Activated naive CD8-positive, alpha-beta T cell treated with anti-CD3 and anti-CD28 coated beads, Interleukin-2, amount 10 ng/mL, durations not matched to agents 7 days and 5 days (primary cell): Measurements from ENCODE around the gene PEX10. TPM values are rescaled to one million over a fixed set of nuclear protein-coding genes. Genes with fewer than 3 reads are reported as not detected.

ENCODE experiments used
- ATAC-seq: fragments of 150-1000 bp; cut with Tn5 transposase; one replicate; pipeline ENCODE4 v1.10.0; 2021; ENCODE audit warnings: low read depth, moderate library complexity
- POLR2A ChIA-PET: fragments of 350-600 bp; sonication (Branson Sonifier 250); formaldehyde crosslinking; loops from one replicate; lab custom pipeline; 2021; ENCODE audit warnings: antibody characterized with exemption; lab: Charles Lee
- DNase-seq: peaks from one replicate; pipeline ENCODE4 v3.0.0; 2021
- H3K27ac Mint-ChIP-seq: one replicate; pipeline ENCODE4 v1.8.0; 2022; ENCODE audit warnings: mild to moderate bottlenecking, mixed read lengths
- H3K27me3 Mint-ChIP-seq: one replicate; pipeline ENCODE4 v1.8.0; 2022; ENCODE audit warnings: mild to moderate bottlenecking, moderate library complexity, mixed read lengths
- H3K36me3 Mint-ChIP-seq: one replicate; pipeline ENCODE4 v1.8.0; 2021; ENCODE audit warnings: mild to moderate bottlenecking, mixed read lengths
- H3K4me1 Mint-ChIP-seq: one replicate; pipeline ENCODE4 v1.8.0; 2021; ENCODE audit warnings: mixed read lengths
- H3K4me3 Mint-ChIP-seq: one replicate; pipeline ENCODE4 v1.8.0; 2022; ENCODE audit warnings: mild to moderate bottlenecking, moderate library complexity, mixed read lengths
- H3K9me3 Mint-ChIP-seq: one replicate; pipeline ENCODE4 v1.8.0; 2021; ENCODE audit warnings: mixed read lengths
- total RNA-seq, 2 experiments: library from RNA; stranded (reverse); gene quantifications; one replicate each; pipeline ENCODE4 v1.2.3, GENCODE V29; 2021

Gene PEX10
- total RNA-seq, 2 experiments from 2014 or later: 9.6 to 9.9 TPM

- peaks cover 7% of the 10 kb centered on the region for H3K36me3 Mint-ChIP-seq
- peaks cover 2% of the 10 kb centered on the region for H3K9me3 Mint-ChIP-seq
- no peak for DNase-seq
- peaks cover 3% of the 10 kb centered on the region for H3K27me3 Mint-ChIP-seq
- H3K4me3 Mint-ChIP-seq: no peak overlapping the region
- POLR2A ChIA-PET: no interaction called here
- no peak for ATAC-seq
- H3K4me1 Mint-ChIP-seq: peaks cover 3% of the 10 kb centered on the region
- H3K27ac Mint-ChIP-seq: no peak overlapping the region
Observed at GRCh38 chr1:2427976-2428375, 15.6 kb upstream of the PEX10 start.

GRCh38 chr1:2427051-2427450, 14.7 kb upstream of the PEX10 start:
- H3K36me3 Mint-ChIP-seq: peaks cover 7% of the 10 kb centered on the region
- no peak overlapping the region for H3K27ac Mint-ChIP-seq
- no peak overlapping the region for H3K4me3 Mint-ChIP-seq
- peaks cover 3% of the 10 kb centered on the region for H3K27me3 Mint-ChIP-seq
- no peak for DNase-seq
- POLR2A ChIA-PET: interaction anchor here (1.1 kb wide), 1 partner anchor 158 kb away, joined by 3 read pairs; no protein-coding TSS in a partner anchor
- ATAC-seq: no peak
- peaks cover 3% of the 10 kb centered on the region for H3K4me1 Mint-ChIP-seq
- peaks cover 3% of the 10 kb centered on the region for H3K9me3 Mint-ChIP-seq

GRCh38 chr1:2426540-2426939, 14.2 kb upstream of the PEX10 start:
- H3K4me3 Mint-ChIP-seq: no peak overlapping the region
- H3K36me3 Mint-ChIP-seq: peaks cover 7% of the 10 kb centered on the region
- peaks cover 3% of the 10 kb centered on the region for H3K27me3 Mint-ChIP-seq
- no peak for DNase-seq
- POLR2A ChIA-PET: interaction anchor here (1.1 kb wide), 1 partner anchor 159 kb away, joined by 3 read pairs; no protein-coding TSS in a partner anchor
- peaks cover 3% of the 10 kb centered on the region for H3K9me3 Mint-ChIP-seq
- H3K27ac Mint-ChIP-seq: no peak overlapping the region
- H3K4me1 Mint-ChIP-seq: peaks cover 3% of the 10 kb centered on the region
- no peak for ATAC-seq

GRCh38 chr1:2425892-2426291, 13.5 kb upstream of the PEX10 start:
- POLR2A ChIA-PET: no interaction called here
- DNase-seq (no peak), ATAC-seq (no peak)
- peaks cover 7% of the 10 kb centered on the region for H3K36me3 Mint-ChIP-seq
- H3K27me3 Mint-ChIP-seq: peaks cover 3% of the 10 kb centered on the region
- H3K27ac Mint-ChIP-seq: no peak overlapping the region
- peaks cover 3% of the 10 kb centered on the region for H3K9me3 Mint-ChIP-seq
- H3K4me1 Mint-ChIP-seq: peaks cover 3% of the 10 kb centered on the region
- H3K4me3 Mint-ChIP-seq: no peak overlapping the region

GRCh38 chr1:2422523-2422922, 10.2 kb upstream of the PEX10 start:
- ATAC-seq (no peak), DNase-seq (no peak)
- Mint-ChIP-seq H3K9me3 (peaks cover 1% of the 10 kb centered on the region), H3K4me3 (no peak overlapping the region), H3K27ac (no peak overlapping the region), H3K4me1 (peaks cover 3% of the 10 kb centered on the region), H3K27me3 (peaks cover 3% of the 10 kb centered on the region), H3K36me3 (peaks cover 5% of the 10 kb centered on the region)
- POLR2A ChIA-PET: no interaction called here

- Mint-ChIP-seq H3K4me1 (peaks cover 17% of the 10 kb centered on the region), H3K27ac (no peak overlapping the region), H3K36me3 (peaks cover 8% of the 10 kb centered on the region), H3K9me3 (peaks cover 1% of the 10 kb centered on the region), H3K27me3 (peaks cover 2% of the 10 kb centered on the region), H3K4me3 (no peak overlapping the region)
- POLR2A ChIA-PET: interaction anchor here (0.6 to 1.7 kb wide), 2 partner anchors 16 to 128 kb away, joined by 4 read pairs; no protein-coding TSS in a partner anchor
- DNase-seq (no peak), ATAC-seq (no peak)
Observed at GRCh38 chr1:2419416-2419815, 7.1 kb upstream of the PEX10 start.

GRCh38 chr1:2418791-2419320, 6.5 kb upstream of the PEX10 start:
- peaks cover 20% of the 10 kb centered on the region for H3K4me1 Mint-ChIP-seq

GRCh38 chr1:2417833-2418225, 5.5 kb upstream of the PEX10 start:
- H3K4me1 Mint-ChIP-seq: peaks cover 21% of the 10 kb centered on the region
- H3K4me3 Mint-ChIP-seq: no peak overlapping the region
- DNase-seq (no peak), ATAC-seq (no peak)
- no peaks in the 10 kb centered on the region for H3K27me3 Mint-ChIP-seq
- H3K9me3 Mint-ChIP-seq: peaks cover under 1% of the 10 kb centered on the region
- H3K36me3 Mint-ChIP-seq: peaks cover 4% of the 10 kb centered on the region
- no peak overlapping the region for H3K27ac Mint-ChIP-seq
- POLR2A ChIA-PET: interaction anchor here (0.5 to 5.0 kb wide), 4 partner anchors 12 to 130 kb away, joined by 3 to 98 read pairs (median 25); partner anchors contain the start of gene PANK4

More at GRCh38 chr1:2418791-2419320, 6.5 kb upstream of the PEX10 start:
- no peak overlapping the region for H3K27ac Mint-ChIP-seq
- ATAC-seq (no peak), DNase-seq (no peak)
- peaks cover 8% of the 10 kb centered on the region for H3K36me3 Mint-ChIP-seq
- POLR2A ChIA-PET: interaction anchor here (0.6 to 5.0 kb wide), 2 partner anchors 14 to 129 kb away, joined by 4 to 98 read pairs; no protein-coding TSS in a partner anchor
- no peak overlapping the region for H3K4me3 Mint-ChIP-seq
- H3K9me3 Mint-ChIP-seq: peaks cover 1% of the 10 kb centered on the region
- H3K27me3 Mint-ChIP-seq: no peaks in the 10 kb centered on the region

- ATAC-seq: no peak
- no peak for DNase-seq
- peaks cover 21% of the 10 kb centered on the region for H3K4me1 Mint-ChIP-seq
- POLR2A ChIA-PET: interaction anchor here (0.6 to 5.0 kb wide), 6 partner anchors 10 to 168 kb away, joined by 3 to 98 read pairs (median 22); partner anchors contain the start of genes PANK4, PRXL2B and TNFRSF14
- H3K4me3 Mint-ChIP-seq: peak overlapping the region; percentile 92
- H3K36me3 Mint-ChIP-seq: peaks cover 4% of the 10 kb centered on the region
- no peaks in the 10 kb centered on the region for H3K27me3 Mint-ChIP-seq
- H3K9me3 Mint-ChIP-seq: no peaks in the 10 kb centered on the region
- peak overlapping the region; percentile 92 for H3K27ac Mint-ChIP-seq
Observed at GRCh38 chr1:2417083-2417832, 4.9 kb upstream of the PEX10 start.

GRCh38 chr1:2416403-2416802, 4.0 kb upstream of the PEX10 start:
- Mint-ChIP-seq H3K27me3 (no peaks in the 10 kb centered on the region), H3K4me1 (peaks cover 23% of the 10 kb centered on the region), H3K36me3 (peaks cover 4% of the 10 kb centered on the region), H3K27ac (peak overlapping the region; percentile 92), H3K9me3 (no peaks in the 10 kb centered on the region), H3K4me3 (peak overlapping the region; percentile 92)
- POLR2A ChIA-PET: interaction anchor here (0.6 to 5.0 kb wide), 15 partner anchors 9 to 227 kb away, joined by 3 to 98 read pairs (median 3); partner anchors contain the start of genes FAAP20, MORN1, PANK4 and PRXL2B
- peak; percentile 8 for ATAC-seq
- peak; percentile 68 for DNase-seq

GRCh38 chr1:2415801-2416208, 3.4 kb upstream of the PEX10 start:
- H3K27ac Mint-ChIP-seq: peak overlapping the region; percentile 92
- POLR2A ChIA-PET: interaction anchor here (0.6 to 5.0 kb wide), 17 partner anchors 8 to 373 kb away, joined by 3 to 98 read pairs (median 3); partner anchors contain the start of genes FAAP20, MORN1, PANK4 and PRXL2B
- H3K36me3 Mint-ChIP-seq: peaks cover 4% of the 10 kb centered on the region
- peak overlapping the region; percentile 92 for H3K4me3 Mint-ChIP-seq
- DNase-seq (peak; percentile 74), ATAC-seq (peak; percentile 32)
- no peaks in the 10 kb centered on the region for H3K9me3 Mint-ChIP-seq
- no peaks in the 10 kb centered on the region for H3K27me3 Mint-ChIP-seq
- H3K4me1 Mint-ChIP-seq: peaks cover 25% of the 10 kb centered on the region

- POLR2A ChIA-PET: interaction anchor here (0.7 to 5.0 kb wide), 13 partner anchors 10 to 374 kb away, joined by 3 to 98 read pairs (median 5); partner anchors contain the start of genes FAAP20, MORN1, PANK4 and PRXL2B
- H3K9me3 Mint-ChIP-seq: no peaks in the 10 kb centered on the region
- peak overlapping the region; percentile 92 for H3K4me3 Mint-ChIP-seq
- ATAC-seq: no peak
- DNase-seq: peak; percentile 60
- H3K36me3 Mint-ChIP-seq: peaks cover 4% of the 10 kb centered on the region
- H3K27ac Mint-ChIP-seq: peak overlapping the region; percentile 92
- peaks cover 29% of the 10 kb centered on the region for H3K4me1 Mint-ChIP-seq
- no peaks in the 10 kb centered on the region for H3K27me3 Mint-ChIP-seq
Observed at GRCh38 chr1:2415337-2415736, 3.0 kb upstream of the PEX10 start.

- peaks cover 29% of the 10 kb centered on the region for H3K4me1 Mint-ChIP-seq
- H3K27ac Mint-ChIP-seq: peak overlapping the region; percentile 92
- peak; percentile 87 for DNase-seq
- H3K9me3 Mint-ChIP-seq: no peaks in the 10 kb centered on the region
- POLR2A ChIA-PET: interaction anchor here (1.3 to 5.0 kb wide), 6 partner anchors 23 to 374 kb away, joined by 5 to 98 read pairs (median 22); partner anchors contain the start of genes MORN1, PANK4, PRXL2B and RER1
- peak; percentile 23 for ATAC-seq
- H3K4me3 Mint-ChIP-seq: peak overlapping the region; percentile 92
- H3K27me3 Mint-ChIP-seq: no peaks in the 10 kb centered on the region
- H3K36me3 Mint-ChIP-seq: peaks cover 4% of the 10 kb centered on the region
Observed at GRCh38 chr1:2414297-2414958, 2.1 kb upstream of the PEX10 start.
